GM12892 (cell line): Measurements from ENCODE around the gene ARIH2.

Experiments
- DNase-seq: peaks from one replicate; pipeline ENCODE4 v3.0.0; 2011; ENCODE audit not compliant: insufficient read length
- FAIRE-seq: peaks from 2 replicates; lab custom pipeline; 2011; peaks lifted over from hg19 to GRCh38; lab: Jason Lieb, UNC
- POLR2A ChIP-seq: IDR thresholded peaks from 2 replicates; pipeline ENCODE4 v1.6.1; 2011; ENCODE audit warnings: low read depth, low read length, control low read depth
- POLR2AphosphoS5 ChIP-seq: IDR thresholded peaks from 2 replicates; pipeline ENCODE4 v1.6.1; 2011; ENCODE audit warnings: low read depth, low read length, control low read depth
- TAF1 ChIP-seq: IDR thresholded peaks from 2 replicates; pipeline ENCODE4 v1.6.1; 2011; ENCODE audit warnings: low read depth, mild to moderate bottlenecking, control low read depth, low read length, borderline replicate concordance

The ARIH2 gene

DNA sequence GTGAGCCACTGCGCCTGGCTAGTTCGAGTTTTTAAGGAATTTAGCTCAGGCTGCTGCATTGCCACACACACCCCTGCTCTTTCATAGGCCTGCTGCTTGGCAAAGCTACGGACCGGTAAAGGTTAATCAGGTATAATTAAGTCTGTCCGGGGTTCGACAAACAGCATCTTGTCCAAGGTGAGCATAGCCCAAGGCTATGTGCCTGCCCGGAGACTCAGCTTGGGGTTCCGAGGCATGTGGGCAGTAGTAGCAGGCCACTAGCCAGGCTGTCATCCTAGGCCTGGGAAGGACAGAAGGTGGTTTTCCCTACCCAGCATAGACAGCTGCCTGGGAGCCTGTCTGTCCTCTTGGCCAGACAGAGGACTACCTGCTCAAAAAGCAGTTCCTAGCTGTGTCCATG, 78.0 kb downstream of the ARIH2 start:
- TF ChIP-seq POLR2AphosphoS5 (no peak), POLR2A (no peak), TAF1 (no peak)
- FAIRE-seq (no peak), DNase-seq (no peak)

DNA sequence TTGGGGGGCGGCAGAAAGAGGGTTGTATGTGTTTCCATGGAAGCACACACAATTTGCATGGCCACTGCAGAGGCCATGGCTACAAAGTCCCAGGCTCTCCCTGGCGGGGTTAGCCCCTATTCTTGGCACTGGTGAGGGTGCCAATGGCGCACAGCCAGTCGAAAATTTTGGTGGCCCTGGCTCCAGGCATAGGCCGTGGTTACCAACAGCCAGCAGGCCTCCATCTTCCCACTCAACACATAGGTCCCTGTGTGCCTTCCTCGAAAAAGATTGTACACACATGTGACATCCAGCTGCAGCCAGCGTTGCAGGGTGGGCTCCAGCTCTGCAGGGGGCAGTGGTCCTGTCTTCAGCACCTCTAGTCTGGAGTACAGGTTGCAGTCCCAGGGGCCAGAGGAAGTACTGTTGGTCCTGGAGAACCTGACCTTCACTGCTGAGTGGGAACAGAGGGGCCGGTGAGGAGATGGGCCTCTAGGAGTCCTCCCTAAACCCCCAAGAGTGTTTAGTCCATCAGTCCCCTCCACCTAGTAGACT, 78.5 kb downstream of the ARIH2 start:
- DNase-seq (no peak), FAIRE-seq (no peak)
- TF ChIP-seq POLR2AphosphoS5 (no peak), POLR2A (no peak), TAF1 (no peak)

DNA sequence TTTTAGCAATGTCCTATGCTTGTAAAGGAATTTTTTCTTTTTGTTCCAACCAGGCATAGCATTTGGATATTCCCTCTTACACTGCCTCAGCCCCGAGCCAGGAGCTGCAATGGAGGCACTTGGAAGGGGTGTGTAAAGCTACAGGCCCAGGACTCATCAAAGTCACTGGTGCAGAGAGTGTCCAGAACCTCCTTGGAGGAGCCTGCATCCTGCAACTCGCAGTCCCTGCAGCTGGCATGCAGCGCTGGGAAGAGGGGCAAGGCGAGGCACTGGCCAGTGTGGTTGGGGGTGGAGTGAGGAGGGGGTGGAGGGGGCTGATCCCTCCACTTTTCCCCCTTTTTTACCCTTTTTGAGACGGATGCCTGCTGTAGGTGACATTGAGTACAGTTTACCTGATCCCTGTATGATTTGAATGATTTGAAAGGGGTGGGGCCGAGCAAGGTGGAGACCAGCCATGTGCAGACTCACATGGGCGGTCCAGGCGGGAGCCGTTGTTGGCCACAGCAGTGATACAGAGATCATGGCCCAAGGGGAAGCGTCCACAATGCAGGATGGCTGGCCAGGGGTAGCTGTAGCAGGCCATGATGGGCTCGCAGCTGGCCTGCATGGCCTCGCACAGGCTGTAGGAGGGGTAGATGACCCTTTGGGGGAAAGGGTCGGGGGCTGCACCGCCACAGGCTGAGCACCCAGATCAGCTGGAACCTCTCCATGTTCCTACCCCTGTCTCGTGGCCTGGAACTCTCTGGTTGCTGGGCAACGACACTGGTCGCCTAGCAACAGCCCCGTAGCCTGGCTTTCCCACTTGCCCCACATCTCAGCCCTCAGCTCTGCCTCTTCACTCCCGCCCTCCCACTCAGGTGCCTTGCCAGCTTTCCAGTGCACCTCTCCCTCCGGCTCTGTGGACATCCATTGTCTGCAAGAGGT, 79.3 kb downstream of the ARIH2 start:
- DNase-seq (no peak), FAIRE-seq (no peak)
- TF ChIP-seq TAF1, result no peak
- TF ChIP-seq POLR2A, result 0 out of 2 replicates have a peak, but pooled peaks have one; percentile 17

DNA sequence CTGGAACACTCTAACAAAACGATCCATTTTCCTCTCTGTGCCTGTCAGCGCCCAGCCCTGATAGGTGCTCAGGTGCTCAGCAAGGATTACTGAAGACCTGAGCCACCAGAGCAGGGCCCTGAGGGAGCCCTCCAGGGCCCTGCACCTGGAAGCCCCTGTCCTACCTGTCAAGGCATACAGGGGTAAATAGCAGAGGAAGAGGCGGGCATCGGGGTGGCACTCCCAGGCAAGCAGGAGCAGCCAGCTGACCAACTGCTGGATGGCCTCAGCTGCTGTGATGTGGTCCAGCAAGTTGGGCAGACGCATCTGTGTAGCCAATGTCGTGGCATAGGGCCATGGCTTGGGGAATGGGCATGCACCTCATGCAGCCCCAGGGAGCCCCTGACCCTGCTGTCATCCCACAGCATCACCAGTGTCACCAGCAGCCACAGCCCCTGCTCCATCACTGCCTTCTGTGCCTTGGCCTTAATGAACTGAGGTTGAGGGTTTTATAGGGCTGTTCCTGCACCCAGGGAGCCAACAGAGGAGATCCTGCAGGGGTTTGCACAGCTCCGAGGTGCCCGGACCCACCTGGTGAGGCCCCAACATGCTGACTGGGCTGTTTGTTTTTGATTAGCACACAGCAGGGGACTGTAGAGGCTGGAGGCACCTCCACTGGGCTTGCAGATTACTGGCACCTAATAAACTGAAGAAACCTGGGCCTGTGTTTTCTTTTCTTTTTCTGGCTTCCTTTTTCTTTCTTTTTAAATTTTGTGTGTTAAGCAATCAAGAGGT, 80.6 kb downstream of the ARIH2 start:
- TF ChIP-seq TAF1 (no peak), POLR2AphosphoS5 (no peak), POLR2A (no peak)
- DNase-seq (no peak), FAIRE-seq (no peak)

DNA sequence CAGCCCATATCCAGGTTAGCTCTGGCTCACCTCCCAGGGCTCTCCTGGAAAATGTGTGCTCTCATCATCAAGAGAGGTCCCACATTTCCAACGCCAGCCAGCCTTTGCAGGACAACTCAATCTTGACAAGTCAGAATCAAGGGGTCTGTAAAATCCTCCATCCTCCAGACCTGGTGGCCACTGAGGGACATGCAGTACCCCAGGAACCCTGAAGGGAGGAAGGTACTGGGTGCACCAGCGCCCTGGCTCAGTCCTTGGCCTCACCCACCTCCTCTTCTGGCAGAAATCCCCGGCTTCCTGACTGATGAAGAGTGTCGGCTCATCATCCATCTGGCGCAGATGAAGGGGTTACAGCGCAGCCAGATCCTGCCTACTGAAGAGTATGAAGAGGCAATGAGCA, 82.5 kb downstream of the ARIH2 start:
- TF ChIP-seq POLR2A, result peak; percentile 18; the same call in 1 of the 2 replicates
- no peak for TF ChIP-seq POLR2AphosphoS5
- no peak for DNase-seq
- no peak for FAIRE-seq

DNA sequence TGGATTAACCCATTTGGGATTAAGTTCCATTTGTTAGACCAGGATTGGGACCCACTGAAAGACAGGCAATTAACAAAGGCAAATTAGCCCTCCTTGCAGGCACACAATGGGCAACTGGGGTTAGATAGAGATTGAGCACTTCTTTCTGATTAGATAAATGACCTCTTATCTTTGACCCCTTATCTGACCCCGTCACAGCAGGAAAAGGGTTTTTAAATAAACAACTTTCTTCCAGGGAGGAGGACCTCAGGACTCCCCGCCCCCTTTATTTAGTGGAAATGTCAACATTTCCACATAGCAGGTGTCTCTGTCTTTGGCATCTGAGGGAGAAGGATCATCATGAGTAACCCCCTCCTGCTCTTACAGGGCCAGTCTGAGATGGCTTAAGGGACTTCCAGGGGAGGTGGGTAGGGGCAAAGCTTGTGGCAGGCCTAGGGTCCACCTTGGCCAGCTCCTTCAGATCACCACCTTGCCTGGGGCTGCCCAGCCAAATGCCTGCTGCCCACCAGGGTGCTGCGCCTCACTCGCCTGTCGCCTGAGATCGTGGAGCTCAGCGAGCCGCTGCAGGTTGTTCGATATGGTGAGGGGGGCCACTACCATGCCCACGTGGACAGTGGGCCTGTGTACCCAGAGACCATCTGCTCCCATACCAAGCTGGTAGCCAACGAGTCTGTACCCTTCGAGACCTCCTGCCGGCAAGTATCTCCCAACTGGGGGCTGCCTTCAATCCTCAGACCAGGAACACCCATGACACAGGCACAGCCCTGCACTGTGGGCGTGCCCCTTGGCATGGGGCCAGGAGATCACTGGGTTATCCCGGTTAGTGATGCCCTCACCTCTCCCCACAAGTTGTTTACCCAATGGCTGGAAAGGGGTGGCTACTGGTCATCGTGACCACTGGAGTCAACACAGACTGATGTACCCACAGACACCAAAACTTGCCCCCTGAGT, 86.0 kb downstream of the ARIH2 start:
- no peak for DNase-seq
- TF ChIP-seq POLR2A, result no peak
- TF ChIP-seq POLR2AphosphoS5, result no peak
- FAIRE-seq, result no peak

DNA sequence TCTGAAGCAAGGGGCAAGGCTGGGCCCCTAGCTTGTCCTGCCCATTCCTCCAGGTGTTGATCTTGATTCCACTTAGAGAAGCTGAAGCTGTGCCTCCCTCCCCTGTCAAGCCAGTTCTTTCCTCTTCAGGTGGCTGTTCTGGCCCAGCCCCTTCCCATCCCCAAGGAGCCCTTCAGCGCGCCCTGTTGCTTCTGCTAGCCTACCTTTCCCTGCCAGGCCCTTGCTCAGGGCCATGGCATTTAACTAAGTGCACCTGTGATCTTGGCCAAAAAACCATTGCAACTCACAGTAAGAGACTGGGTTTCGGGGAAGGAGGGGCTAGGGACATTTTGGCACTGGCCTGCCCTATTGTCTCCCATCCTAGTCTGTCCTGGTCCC, 86.7 kb downstream of the ARIH2 start:
- no peak for FAIRE-seq
- no peak for TF ChIP-seq TAF1
- no peak for TF ChIP-seq POLR2A
- TF ChIP-seq POLR2AphosphoS5, result no peak
- no peak for DNase-seq

DNA sequence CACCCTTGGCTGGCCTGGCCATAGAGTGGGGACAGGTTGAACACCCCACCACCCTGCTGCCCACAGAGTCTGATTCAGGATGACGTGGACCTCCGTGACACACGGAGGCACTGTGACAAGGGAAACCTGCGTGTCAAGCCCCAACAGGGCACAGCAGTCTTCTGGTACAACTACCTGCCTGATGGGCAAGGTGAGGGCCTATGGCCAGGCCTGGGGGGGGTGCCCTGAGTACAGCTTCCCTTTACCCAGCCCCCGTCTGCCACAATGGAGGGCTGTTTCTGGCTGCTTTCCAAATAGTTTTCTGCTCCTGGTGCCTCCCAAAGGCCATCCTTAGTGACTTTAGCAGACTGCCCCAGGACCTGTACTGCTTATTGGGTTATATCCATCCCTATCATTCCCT, 87.4 kb downstream of the ARIH2 start:
- FAIRE-seq (no peak), DNase-seq (no peak)
- TF ChIP-seq POLR2A, result no peak
- TF ChIP-seq POLR2AphosphoS5, result no peak
- TF ChIP-seq TAF1, result no peak

DNA sequence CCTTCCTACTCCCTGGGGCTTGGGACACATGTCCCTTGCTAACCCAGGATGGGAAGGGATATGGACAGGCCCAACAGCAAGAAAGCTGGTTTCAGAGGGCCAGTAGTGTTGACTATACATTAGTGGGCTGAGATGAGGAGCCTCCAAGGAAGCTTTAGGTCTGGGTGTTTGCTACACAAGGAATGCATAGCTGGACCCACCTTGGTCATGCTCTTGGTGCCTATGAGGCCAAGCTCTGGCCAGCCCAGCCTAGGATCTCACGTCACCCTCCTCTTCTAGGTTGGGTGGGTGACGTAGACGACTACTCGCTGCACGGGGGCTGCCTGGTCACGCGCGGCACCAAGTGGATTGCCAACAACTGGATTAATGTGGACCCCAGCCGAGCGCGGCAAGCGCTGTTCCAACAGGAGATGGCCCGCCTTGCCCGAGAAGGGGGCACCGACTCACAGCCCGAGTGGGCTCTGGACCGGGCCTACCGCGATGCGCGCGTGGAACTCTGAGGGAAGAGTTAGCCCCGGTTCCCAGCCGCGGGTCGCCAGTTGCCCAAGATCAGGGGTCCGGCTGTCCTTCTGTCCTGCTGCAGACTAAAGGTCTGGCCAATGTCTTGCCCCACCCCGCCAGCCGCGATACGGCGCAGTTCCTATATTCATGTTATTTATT, 87.9 kb downstream of the ARIH2 start:
- TF ChIP-seq POLR2AphosphoS5 (no peak), TAF1 (no peak), POLR2A (no peak)
- DNase-seq, result no peak
- peak; percentile 17 for FAIRE-seq

DNA sequence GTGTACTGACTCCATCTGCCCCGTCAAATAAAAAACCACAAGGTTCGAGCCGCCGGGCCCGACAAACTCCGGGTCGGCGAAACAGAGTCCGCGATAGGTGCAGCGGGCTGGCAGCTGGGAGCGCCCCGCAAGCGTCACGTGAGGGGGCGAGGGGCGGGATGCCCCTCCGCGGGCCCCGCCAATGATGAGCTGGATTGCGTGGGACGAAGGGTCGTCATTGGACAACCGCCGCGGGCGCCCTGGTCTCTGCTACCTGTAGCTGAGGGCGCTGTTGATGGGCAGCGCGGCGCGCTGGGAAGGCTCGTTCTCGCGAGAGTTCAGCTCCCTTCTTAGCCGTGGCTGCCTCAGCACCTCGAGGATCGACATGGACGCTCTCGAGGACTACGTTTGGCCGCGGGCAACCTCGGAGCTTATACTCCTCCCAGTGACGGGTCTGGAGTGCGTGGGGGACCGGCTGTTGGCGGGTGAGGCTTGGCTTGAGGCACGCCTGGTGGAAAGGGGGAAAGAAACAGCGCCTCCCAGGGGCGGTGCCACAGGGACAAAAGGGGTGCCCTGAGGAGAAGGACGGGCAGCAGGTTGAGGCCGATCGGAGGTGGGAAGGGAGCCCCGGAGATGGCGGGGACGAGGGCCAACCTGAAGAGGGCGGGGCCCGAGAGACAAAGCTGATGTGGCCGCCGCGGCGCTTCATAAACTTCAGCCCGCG, 88.6 kb downstream of the ARIH2 start, which contains the start of gene WDR6:
TSS of gene WDR6 (plus strand) at position 324 of the 703 bp plus-strand sequence. CDS start at position 365, 41 bp downstream.
- FAIRE-seq, result peak; percentile 97
- DNase-seq, result peak; percentile 99
- TF ChIP-seq TAF1 (peak; percentile 51; the same call in 1 of the 2 replicates), POLR2AphosphoS5 (peak; percentile 98), POLR2A (peak; percentile 97)
